B cell (primary cell): ENCODE measurements around the gene SPEG.

Experiments
- CTCF ChIP-seq: fragments of 200-600 bp; IDR thresholded peaks from one replicate; pipeline ENCODE4 v1.8.0; 2022; ENCODE audit warnings: antibody characterized with exemption, mild to moderate bottlenecking
- EZH2 ChIP-seq: IDR thresholded peaks from 2 replicates; pipeline ENCODE4 v1.6.1; 2012; ENCODE audit warnings: borderline replicate concordance, low read depth, mild to moderate bottlenecking, moderate library complexity, low read length; ENCODE audit not compliant: insufficient read depth, poor library complexity, severe bottlenecking

GRCh38 chr2:219443697-219444023, 9.0 kb downstream of the SPEG start:
- TF ChIP-seq EZH2 (no peak), CTCF (no peak)
